Measurements from ENCODE around the gene RNASEH1. TPM values are rescaled to one million over a fixed set of nuclear protein-coding genes. Genes with fewer than 3 reads are reported as not detected.

RNASEH1 gene
- total and polyA plus RNA-seq, 2 of the 8 experiments (the other 6 are each of a cell fraction or from before 2014, with no cell fraction given): 11.7 to 42.7 TPM

DNA sequence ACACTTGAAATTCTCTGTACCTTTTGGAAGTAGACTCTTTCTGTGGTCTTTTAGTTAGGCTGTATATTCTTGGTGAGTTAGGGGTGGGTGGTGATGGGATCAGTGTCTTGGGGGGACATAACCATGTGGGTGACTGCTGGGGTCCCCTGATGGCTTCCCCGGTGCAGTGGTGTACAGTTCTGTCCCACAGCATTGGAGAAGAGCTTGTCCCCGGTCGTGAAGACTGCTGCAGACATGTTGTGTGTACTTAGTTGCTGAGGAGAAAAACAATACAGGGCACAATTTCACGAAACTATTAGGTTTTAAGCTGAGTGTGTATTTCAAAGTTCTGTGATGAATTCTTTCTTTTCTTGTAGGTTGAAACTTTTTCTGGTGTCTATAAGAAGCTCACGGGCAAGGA lies 22.3 kb upstream of the RNASEH1 start:
- H3K36me3 ChIP-seq (ENCODE audit: control insufficient read depth in 2 of 4, insufficient read depth in 4 of 4, low read length in 3 of 4): peaks cover 38 to 88% (median 66%) of the 10 kb centered on the region in 4 experiments
- TF ChIP-seq TAF7 (optimal IDR thresholded peaks at IDR 0.05; ENCODE audit: borderline replicate concordance, low read depth, low read length) (no peak), CEBPB (IDR thresholded peaks at IDR 0.05; ENCODE audit: low read depth, low read length) (no peak), ZNF274 (IDR thresholded peaks at IDR 0.05; ENCODE audit: borderline replicate concordance, extremely low read depth, low read length) (no peak), BCL11A (IDR thresholded peaks at IDR 0.05; ENCODE audit: low read depth in 2 of 2, low read length in 2 of 2) (no peak), RAD21 (IDR thresholded peaks at IDR 0.05 in 1 of 2, conservative IDR thresholded peaks at IDR 0.05 in 1 of 2; ENCODE audit: low read depth in 2 of 2, low read length in 2 of 2) (no peak), NANOG (IDR thresholded peaks at IDR 0.05; ENCODE audit: insufficient read depth, low read depth, low read length, poor library complexity, severe bottlenecking) (no peak)

More for the DNA sequence above, 22.3 kb upstream of the RNASEH1 start:
- Histone ChIP-seq H3K23me2 (ENCODE audit: low read depth, low read length) (peaks cover 4% of the 10 kb centered on the region), H2BK120ac (replicated peaks; ENCODE audit: low read depth, low read length) (no peak overlapping the region), H2BK5ac (ENCODE audit: low read depth, low read length) (no peak overlapping the region), H4K20me1 (replicated peaks in 1 of 2; ENCODE audit: control insufficient read depth in 1 of 2, insufficient read depth in 2 of 2, low read length in 2 of 2) (peaks cover 35 to 36% of the 10 kb centered on the region in 2 experiments), H3K27me3 (replicated peaks in 1 of 4; ENCODE audit: control insufficient read depth in 3 of 4, extremely low read depth in 1 of 4, insufficient read depth in 3 of 4, low read length in 3 of 4) (no peaks in the 10 kb centered on the region), H4K5ac (ENCODE audit: insufficient read length, low read depth, low read length) (no peak overlapping the region), H2BK12ac (ENCODE audit: low read depth, low read length) (no peak overlapping the region), H3K79me1 (ENCODE audit: low read depth, low read length) (peaks cover 2% of the 10 kb centered on the region; the same call in 1 of the 2 replicates), H3K9ac (replicated peaks in 1 of 4; ENCODE audit: extremely low read depth in 1 of 4, low read depth in 3 of 4, low read length in 3 of 4) (no peak overlapping the region), H3K4ac (replicated peaks; ENCODE audit: insufficient read length, low read depth, low read length) (no peak overlapping the region), H3K27ac (ENCODE audit: low read depth, low read length) (no peak overlapping the region), H2AK5ac (ENCODE audit: low read depth, low read length) (no peak overlapping the region), H3K4me1 (replicated peaks in 1 of 4; ENCODE audit: control insufficient read depth in 3 of 4, insufficient read depth in 4 of 4, low read length in 3 of 4) (peaks cover 0 to 4% (median 2%) of the 10 kb centered on the region in 4 experiments; a peak in 2 of 7 replicates), H3K18ac (ENCODE audit: extremely low read depth, low read length) (no peak overlapping the region), H3K56ac (replicated peaks; ENCODE audit: insufficient read length, low read depth, low read length) (no peak overlapping the region), H3K9me3 (ENCODE audit: insufficient read depth in 2 of 2, low read depth in 1 of 2, low read length in 1 of 2) (no peaks in the 10 kb centered on the region), H3K79me2 (ENCODE audit: control insufficient read depth in 1 of 2, insufficient read depth in 2 of 2, low read length in 2 of 2) (peaks cover 7 to 60% of the 10 kb centered on the region in 2 experiments), H3K14ac (ENCODE audit: insufficient read length) (no peak overlapping the region), H3K23ac (ENCODE audit: insufficient read length) (no peak overlapping the region), H4K91ac (replicated peaks; ENCODE audit: insufficient read length, low read length) (no peak overlapping the region), H3K4me3 (ENCODE audit: extremely low read depth in 1 of 4, insufficient read depth in 2 of 4, low read depth in 3 of 4, low read length in 4 of 4) (no peak overlapping the region), H2BK20ac (ENCODE audit: low read length) (no peak overlapping the region), H3K4me2 (ENCODE audit: insufficient read depth in 1 of 2, low read depth in 2 of 2, low read length in 2 of 2) (no peak overlapping the region), H4K8ac (ENCODE audit: extremely low read depth, insufficient read depth, low read length) (no peak overlapping the region), H2AFZ (ENCODE audit: low read length) (no peak overlapping the region), H2BK15ac (ENCODE audit: low read length) (no peak overlapping the region)
- FAIRE-seq (no peak), DNase-seq (ENCODE audit: low read depth in 1 of 2, low spot score in 2 of 2) (no peak)
- WGBS, 2 experiments (ENCODE audit: extremely low coverage in 1 of 2, insufficient coverage in 1 of 2, insufficient read length in 1 of 2, insufficient replicate concordance in 2 of 2, low coverage in 1 of 2, low lambda C conversion rate in 2 of 2, missing lambda C conversion rate in 1 of 2): 94% methylated on average over 5 of the region's 5 CpGs; no CpG with 5 or more reads in 1 of the 2 experiments
- ChIA-PET CTCF (ENCODE audit: partially characterized antibody) (interaction anchor here (0.9 to 1.3 kb wide), 3 partner anchors 8 to 48 kb away, joined by 3 to 7 read pairs (median 3); no protein-coding TSS in a partner anchor), POLR2A (ENCODE audit: partially characterized antibody) (interaction anchor here (0.8 to 17.0 kb wide), 11 partner anchors 10 to 125 kb away, joined by 3 to 373 read pairs (median 3); partner anchors contain the start of genes COLEC11 and RNASEH1)

Measured in H1 (cell line).